Hematopoietic multipotent progenitor cell treated with erythropoietin and hydrocortisone succinate and interleukin-3 and kit ligand, for 15 days (in vitro differentiated cells): ENCODE results near the gene SLX9.
"Not testable (repeated sequence)": the region's sequence is repeated elsewhere in the genome, so short reads cannot be mapped to it uniquely, and the experiment has no call there.

Source experiments
- DNase-seq: peaks from one replicate; pipeline ENCODE4 v3.0.0-alpha.2; 2015; ENCODE audit warnings: low spot score

The SLX9 gene

GRCh38 chr21:44960141-44961092 is 20.6 kb downstream of the SLX9 start:
- no peak for DNase-seq

GRCh38 chr21:44962403-44962966 is 22.7 kb downstream of the SLX9 start:
- no peak for DNase-seq

GRCh38 chr21:44964381-44964780 is 24.6 kb downstream of the SLX9 start:
- DNase-seq, result no peak

GRCh38 chr21:44965251-44966022 is 25.6 kb downstream of the SLX9 start:
- no peak for DNase-seq

- peak; percentile 32 for DNase-seq
Measured at GRCh38 chr21:44966135-44967081, 26.6 kb downstream of the SLX9 start.

- no peak for DNase-seq
Measured at GRCh38 chr21:44967082-44968047, 27.5 kb downstream of the SLX9 start.

GRCh38 chr21:44969066-44969670 is 29.3 kb downstream of the SLX9 start:
- no peak for DNase-seq

- DNase-seq, result no peak
Measured at GRCh38 chr21:44969931-44970755, 30.3 kb downstream of the SLX9 start.

- DNase-seq, result no peak
Measured at GRCh38 chr21:44970766-44971671, 31.2 kb downstream of the SLX9 start.

GRCh38 chr21:44971672-44971995 is 31.8 kb downstream of the SLX9 start:
- DNase-seq, result no peak

GRCh38 chr21:44972301-44972814 is 32.5 kb downstream of the SLX9 start:
- DNase-seq, result no peak

- no peak for DNase-seq
Measured at GRCh38 chr21:44972821-44973220, 33.0 kb downstream of the SLX9 start.

- no peak for DNase-seq
Measured at GRCh38 chr21:44973598-44973997, 33.8 kb downstream of the SLX9 start.

GRCh38 chr21:44974676-44975075 is 34.8 kb downstream of the SLX9 start:
- DNase-seq, result no peak

GRCh38 chr21:44975720-44976555 is 36.1 kb downstream of the SLX9 start:
- no peak for DNase-seq

GRCh38 chr21:44976556-44977393 is 36.9 kb downstream of the SLX9 start:
- not testable (repeated sequence) for DNase-seq
